GM23248 (cell line): ENCODE results near the gene GMPR. TPM values are rescaled to one million over a fixed set of nuclear protein-coding genes. Genes with fewer than 3 reads are reported as not detected.

Experiments used
- DNase-seq: peaks from one replicate; pipeline ENCODE4 v3.0.0-alpha.2; 2015
- H2AFZ ChIP-seq: fragments of 200-600 bp; sonication (generic); 2 replicates; pipeline ENCODE4 v1.6.1; 2016; ENCODE audit warnings: antibody characterized with exemption
- H3F3A ChIP-seq: fragments of 200-600 bp; sonication (generic); 2 replicates; pipeline ENCODE4 v1.6.1; 2016; ENCODE audit warnings: mild to moderate bottlenecking, antibody characterized with exemption, mixed run types; ENCODE audit not compliant: insufficient read depth
- H3K27ac ChIP-seq: fragments of 200-600 bp; sonication (generic); 2 replicates; pipeline ENCODE4 v1.5.1; 2016; ENCODE audit warnings: mild to moderate bottlenecking
- H3K27me3 ChIP-seq: fragments of 200-600 bp; sonication (generic); replicated peaks from 2 replicates; pipeline ENCODE4 v1.6.1; 2016; ENCODE audit warnings: mild to moderate bottlenecking; ENCODE audit not compliant: insufficient read depth
- H3K36me3 ChIP-seq: fragments of 200-600 bp; sonication (generic); 2 replicates; pipeline ENCODE4 v1.6.1; 2016; ENCODE audit warnings: low read depth, mild to moderate bottlenecking
- H3K4me1 ChIP-seq: fragments of 200-600 bp; sonication (generic); 2 replicates; pipeline ENCODE4 v1.6.1; 2016; ENCODE audit warnings: mild to moderate bottlenecking; ENCODE audit not compliant: insufficient read depth
- H3K4me2 ChIP-seq: fragments of 200-600 bp; sonication (generic); one replicate; pipeline ENCODE4 v1.6.1; 2016; ENCODE audit warnings: mild to moderate bottlenecking; ENCODE audit not compliant: unreplicated experiment
- H3K4me3 ChIP-seq: fragments of 200-600 bp; sonication (generic); 2 replicates; pipeline ENCODE4 v1.5.1; 2016; ENCODE audit warnings: mild to moderate bottlenecking
- H3K79me2 ChIP-seq: fragments of 200-600 bp; sonication (generic); 2 replicates; pipeline ENCODE4 v1.6.1; 2016; ENCODE audit warnings: mild to moderate bottlenecking; ENCODE audit not compliant: insufficient read depth
- H3K9ac ChIP-seq: fragments of 200-600 bp; sonication (generic); 2 replicates; pipeline ENCODE4 v1.6.1; 2016; ENCODE audit warnings: mild to moderate bottlenecking
- H3K9me2 ChIP-seq: fragments of 200-600 bp; sonication (generic); 2 replicates; pipeline ENCODE4 v1.6.1; 2016; ENCODE audit warnings: mixed run types, mild to moderate bottlenecking, moderate library complexity; ENCODE audit not compliant: insufficient read depth
- H3K9me3 ChIP-seq: fragments of 200-600 bp; sonication (generic); one replicate; pipeline ENCODE4 v1.6.1; 2017; ENCODE audit warnings: low read depth
- H4K20me1 ChIP-seq: fragments of 200-600 bp; sonication (generic); 2 replicates; pipeline ENCODE4 v1.6.0; 2016; ENCODE audit not compliant: insufficient read depth
- EZH2 ChIP-seq: fragments of 200-600 bp; sonication (generic); IDR thresholded peaks from 2 replicates; pipeline ENCODE4 v1.6.1; 2018; ENCODE audit warnings: antibody characterized with exemption, mild to moderate bottlenecking; ENCODE audit not compliant: insufficient read depth, poor library complexity, severe bottlenecking
- EZH2phosphoT487 ChIP-seq: fragments of 200-600 bp; sonication (generic); IDR thresholded peaks from 2 replicates; pipeline ENCODE4 v1.6.1; 2018; ENCODE audit warnings: antibody characterized with exemption, moderate library complexity, mild to moderate bottlenecking, low read depth; ENCODE audit not compliant: insufficient read depth
- WGBS, 2 experiments: methylation state at CpG; one replicate each; pipeline ENCODE4 v1.1.6; 2015 to 2017; ENCODE audit warnings: low lambda C conversion rate in 2 of 2, low coverage in 1 of 2; ENCODE audit errors: missing lambda C conversion rate in 2 of 2; 5-methylcytosine and 5-hydroxymethylcytosine counted together
- in situ Hi-C: fragments of 300-500 bp; cut with MboI; formaldehyde crosslinking; loops from 2 replicates; pipeline ENCODE4 v1.15.0; 2020
- polyA plus RNA-seq: library from polyadenylated mRNA; unstranded; fragments of >200 nt; fragmentation: Nextera tagmentation; extraction: Ambion mirVana; gene quantifications from 2 replicates; pipeline ENCODE4 v1.2.1, GENCODE V29; 2016
- total RNA-seq: library from RNA; depleted of rRNA; stranded (reverse); fragments of >200 nt; shearing (Covaris generic); gene quantifications from 2 replicates; pipeline ENCODE4 v1.2.3, GENCODE V29; 2014

Gene GMPR
- total and polyA plus RNA-seq, 2 experiments from 2014 or later, result 2.2 to 2.3 TPM

- H3K79me2 ChIP-seq, result peaks cover 18% of the 10 kb centered on the region; the same call in 1 of the 2 replicates
- in situ Hi-C loops, result loop anchor here (25.0 kb wide), 2 partner anchors 638 to 763 kb away; no protein-coding TSS in a partner anchor
- WGBS, 2 experiments, result 90 to 91% methylated on average over 7 of the region's 7 CpGs
- H3K9me2 ChIP-seq, result no peaks in the 10 kb centered on the region
- peaks cover 23% of the 10 kb centered on the region for H3F3A ChIP-seq
- no peak overlapping the region for H3K27ac ChIP-seq
- DNase-seq, result no peak
- H3K4me1 ChIP-seq, result peaks cover 16% of the 10 kb centered on the region
- no peak overlapping the region for H3K4me2 ChIP-seq
- H3K27me3 ChIP-seq, result no peaks in the 10 kb centered on the region
- no peak overlapping the region for H3K4me3 ChIP-seq
- TF ChIP-seq EZH2, result no peak
- TF ChIP-seq EZH2phosphoT487, result no peak
- peaks cover 8% of the 10 kb centered on the region; the same call in 1 of the 2 replicates for H3K36me3 ChIP-seq
- no peaks in the 10 kb centered on the region for H3K9me3 ChIP-seq
- no peak overlapping the region for H3K9ac ChIP-seq
- no peaks in the 10 kb centered on the region for H4K20me1 ChIP-seq
- H2AFZ ChIP-seq, result no peak overlapping the region
Observed at GRCh38 chr6:16324606-16325225, 86.3 kb downstream of the GMPR start.

GRCh38 chr6:16326531-16326930 is 88.1 kb downstream of the GMPR start:
- H3K79me2 ChIP-seq, result peaks cover 21% of the 10 kb centered on the region; the same call in 1 of the 2 replicates
- peaks cover 9% of the 10 kb centered on the region for H3F3A ChIP-seq
- H3K27ac ChIP-seq, result no peak overlapping the region
- peaks cover 8% of the 10 kb centered on the region; the same call in 1 of the 2 replicates for H3K36me3 ChIP-seq
- TF ChIP-seq EZH2phosphoT487, result no peak
- TF ChIP-seq EZH2, result no peak
- no peak overlapping the region for H3K9ac ChIP-seq
- no peaks in the 10 kb centered on the region for H4K20me1 ChIP-seq
- no peak overlapping the region for H3K4me3 ChIP-seq
- no peak for DNase-seq
- H3K27me3 ChIP-seq, result no peaks in the 10 kb centered on the region
- no peak overlapping the region for H3K4me2 ChIP-seq
- no peaks in the 10 kb centered on the region for H3K9me2 ChIP-seq
- WGBS, 2 experiments, result 95 to 96% methylated on average over 20 to 22 of the region's 22 CpGs
- peaks cover 1% of the 10 kb centered on the region for H3K4me1 ChIP-seq
- no peak overlapping the region for H2AFZ ChIP-seq
- in situ Hi-C loops, result loop anchor here (25.0 kb wide), 2 partner anchors 636 to 761 kb away; no protein-coding TSS in a partner anchor
- no peaks in the 10 kb centered on the region for H3K9me3 ChIP-seq

GRCh38 chr6:16326971-16327776 is 88.8 kb downstream of the GMPR start:
- peaks cover 8% of the 10 kb centered on the region; the same call in 1 of the 2 replicates for H3K36me3 ChIP-seq
- H3K79me2 ChIP-seq, result peaks cover 17% of the 10 kb centered on the region; the same call in 1 of the 2 replicates
- peaks cover 10% of the 10 kb centered on the region for H3F3A ChIP-seq
- H3K4me2 ChIP-seq, result no peak overlapping the region
- H4K20me1 ChIP-seq, result no peaks in the 10 kb centered on the region
- no peak overlapping the region for H3K27ac ChIP-seq
- H3K9ac ChIP-seq, result no peak overlapping the region
- in situ Hi-C loops, result loop anchor here (25.0 kb wide), 2 partner anchors 635 to 760 kb away; no protein-coding TSS in a partner anchor
- H3K9me3 ChIP-seq, result no peaks in the 10 kb centered on the region
- H3K4me1 ChIP-seq, result peaks cover 7% of the 10 kb centered on the region
- H3K27me3 ChIP-seq, result no peaks in the 10 kb centered on the region
- H3K4me3 ChIP-seq, result no peak overlapping the region
- DNase-seq, result no peak
- WGBS, 2 experiments, result 98% methylated on average over 29 to 43 of the region's 43 CpGs
- no peak overlapping the region for H2AFZ ChIP-seq
- H3K9me2 ChIP-seq, result no peaks in the 10 kb centered on the region
- TF ChIP-seq EZH2phosphoT487 (no peak), EZH2 (no peak)

- peaks cover 14% of the 10 kb centered on the region; the same call in 1 of the 2 replicates for H3K79me2 ChIP-seq
- H2AFZ ChIP-seq, result no peak overlapping the region
- H3K9me3 ChIP-seq, result no peaks in the 10 kb centered on the region
- TF ChIP-seq EZH2phosphoT487 (no peak), EZH2 (no peak)
- H3K27me3 ChIP-seq, result no peaks in the 10 kb centered on the region
- peaks cover 12% of the 10 kb centered on the region for H3K4me1 ChIP-seq
- in situ Hi-C loops, result loop anchor here (25.0 kb wide), 2 partner anchors 634 to 759 kb away; no protein-coding TSS in a partner anchor
- H3F3A ChIP-seq, result peaks cover 12% of the 10 kb centered on the region
- 96 to 98% methylated on average over 31 to 34 of the region's 34 CpGs for WGBS, 2 experiments
- H3K36me3 ChIP-seq, result peaks cover 8% of the 10 kb centered on the region; the same call in 1 of the 2 replicates
- no peaks in the 10 kb centered on the region for H3K9me2 ChIP-seq
- H3K4me3 ChIP-seq, result no peak overlapping the region
- H4K20me1 ChIP-seq, result no peaks in the 10 kb centered on the region
- no peak overlapping the region for H3K4me2 ChIP-seq
- no peak overlapping the region for H3K9ac ChIP-seq
- H3K27ac ChIP-seq, result no peak overlapping the region
- DNase-seq, result no peak
Observed at GRCh38 chr6:16327777-16328325, 89.5 kb downstream of the GMPR start.
